Fibroblast of the aortic adventitia (primary cell): ENCODE data around the gene WBP4. TPM values are rescaled to one million over a fixed set of nuclear protein-coding genes. Genes with fewer than 3 reads are reported as not detected.

ENCODE experiments used
- DNase-seq: peaks from one replicate; pipeline ENCODE4 v3.0.0-alpha.2; 2010; ENCODE audit warnings: low read depth
- H3K4me3 ChIP-seq: 2 replicates; pipeline ENCODE4 v1.5.1; 2011; ENCODE audit warnings: low read depth, mild to moderate bottlenecking, control low read depth, low read length, moderate library complexity
- small RNA-seq: library from RNA; depleted of rRNA; stranded (forward); fragments of <200 nt; gene quantifications from one replicate; pipeline ENCODE3, GENCODE V24; 2012
- total RNA-seq: library from RNA; depleted of rRNA; stranded (reverse); fragments of >200 nt; gene quantifications from 2 replicates; pipeline ENCODE4 v1.2.3, GENCODE V29; 2012; ENCODE audit warnings: low replicate concordance
- TF ChIP-seq, protein P1 (sequence below): IDR thresholded peaks from 2 replicates; pipeline ENCODE4 v1.5.1; 2011; ENCODE audit warnings: mild to moderate bottlenecking, low read length, control low read depth, inconsistent platforms; ENCODE audit not compliant: insufficient read depth

WBP4 gene
- total RNA-seq, 1 donor, result 10.5 TPM

GRCh38 chr13:41132512-41133152, 71.3 kb downstream of the WBP4 start, which contains the start of gene KBTBD6:
KBTBD6 (minus strand) TSS chr13:41132802; CDS start chr13:41132511, 291 bp downstream.
- peak; percentile 99 for DNase-seq
- peak within 1 kb of the TSS; percentile 79 for H3K4me3 ChIP-seq
- TF ChIP-seq, protein P1, sequence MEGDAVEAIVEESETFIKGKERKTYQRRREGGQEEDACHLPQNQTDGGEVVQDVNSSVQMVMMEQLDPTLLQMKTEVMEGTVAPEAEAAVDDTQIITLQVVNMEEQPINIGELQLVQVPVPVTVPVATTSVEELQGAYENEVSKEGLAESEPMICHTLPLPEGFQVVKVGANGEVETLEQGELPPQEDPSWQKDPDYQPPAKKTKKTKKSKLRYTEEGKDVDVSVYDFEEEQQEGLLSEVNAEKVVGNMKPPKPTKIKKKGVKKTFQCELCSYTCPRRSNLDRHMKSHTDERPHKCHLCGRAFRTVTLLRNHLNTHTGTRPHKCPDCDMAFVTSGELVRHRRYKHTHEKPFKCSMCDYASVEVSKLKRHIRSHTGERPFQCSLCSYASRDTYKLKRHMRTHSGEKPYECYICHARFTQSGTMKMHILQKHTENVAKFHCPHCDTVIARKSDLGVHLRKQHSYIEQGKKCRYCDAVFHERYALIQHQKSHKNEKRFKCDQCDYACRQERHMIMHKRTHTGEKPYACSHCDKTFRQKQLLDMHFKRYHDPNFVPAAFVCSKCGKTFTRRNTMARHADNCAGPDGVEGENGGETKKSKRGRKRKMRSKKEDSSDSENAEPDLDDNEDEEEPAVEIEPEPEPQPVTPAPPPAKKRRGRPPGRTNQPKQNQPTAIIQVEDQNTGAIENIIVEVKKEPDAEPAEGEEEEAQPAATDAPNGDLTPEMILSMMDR, result no peak

Small RNA genes lying within 50 kb of the gene (small RNA-seq; reads per million reads assigned to genes)
- gene MIR3168, result not detected
- not detected for gene RN7SL597P

Other genes starting within 250 kb of the WBP4 start
- gene ELF1, start 42.2 kb upstream of the WBP4 start, total RNA-seq, result 47.0 and 51.0 TPM in 2 replicates
- 9.4 and 10.8 TPM in 2 replicates for gene KBTBD6, start 71.3 kb downstream of the WBP4 start, total RNA-seq
- gene KBTBD7, start 133.1 kb downstream of the WBP4 start, total RNA-seq, result 4.9 and 7.8 TPM in 2 replicates
- gene MTRF1, start 202.1 kb downstream of the WBP4 start, total RNA-seq, result 4.3 and 11.8 TPM in 2 replicates
- 16.1 and 37.3 TPM in 2 replicates for gene NAA16, start 249.8 kb downstream of the WBP4 start, total RNA-seq